GM10847 (cell line): ENCODE data around the gene SLC25A30.

Experiments used
- POLR2A ChIP-seq: IDR thresholded peaks from 2 replicates; pipeline ENCODE4 v1.6.1; 2011; ENCODE audit not compliant: insufficient read length; ENCODE audit errors: extremely low read depth

SLC25A30 gene

GRCh38 chr13:45436953-45437352 lies 18.8 kb upstream of the SLC25A30 start:
- no peak for TF ChIP-seq POLR2A

GRCh38 chr13:45436332-45436731 lies 18.2 kb upstream of the SLC25A30 start:
- no peak for TF ChIP-seq POLR2A

GRCh38 chr13:45434556-45435371 lies 16.6 kb upstream of the SLC25A30 start:
- no peak for TF ChIP-seq POLR2A

GRCh38 chr13:45433381-45433790 lies 15.2 kb upstream of the SLC25A30 start:
- no peak for TF ChIP-seq POLR2A

- TF ChIP-seq POLR2A: no peak
Observed at GRCh38 chr13:45432737-45433380, 14.7 kb upstream of the SLC25A30 start.

- no peak for TF ChIP-seq POLR2A
Observed at GRCh38 chr13:45422731-45423292, 4.6 kb upstream of the SLC25A30 start.

- no peak for TF ChIP-seq POLR2A
Observed at GRCh38 chr13:45419945-45420344, 1.8 kb upstream of the SLC25A30 start.

- no peak for TF ChIP-seq POLR2A
Observed at GRCh38 chr13:45416516-45417128, 1.6 kb downstream of the SLC25A30 start.

GRCh38 chr13:45415112-45415511 lies 3.1 kb downstream of the SLC25A30 start:
- no peak for TF ChIP-seq POLR2A

- TF ChIP-seq POLR2A: no peak
Observed at GRCh38 chr13:45413826-45414307, 4.3 kb downstream of the SLC25A30 start.

- TF ChIP-seq POLR2A: no peak
Observed at GRCh38 chr13:45412274-45413049, 5.7 kb downstream of the SLC25A30 start.

GRCh38 chr13:45411631-45412030 lies 6.5 kb downstream of the SLC25A30 start:
- TF ChIP-seq POLR2A: no peak

- TF ChIP-seq POLR2A: no peak
Observed at GRCh38 chr13:45411221-45411620, 7.0 kb downstream of the SLC25A30 start.

GRCh38 chr13:45410466-45410865 lies 7.7 kb downstream of the SLC25A30 start:
- no peak for TF ChIP-seq POLR2A

GRCh38 chr13:45410001-45410400 lies 8.2 kb downstream of the SLC25A30 start:
- no peak for TF ChIP-seq POLR2A
